Activated CD8-positive, alpha-beta memory T cell treated with anti-CD3 and anti-CD28 coated beads, Interleukin-2, amount 50 U/mL, for 1 hour (primary cell): Measurements from ENCODE around the gene AIRE.
"Not testable (repeated sequence)": the region's sequence is repeated elsewhere in the genome, so short reads cannot be mapped to it uniquely, and the experiment has no call there.

ENCODE experiments used
- DNase-seq: peaks from one replicate; pipeline ENCODE4 v3.0.0-alpha.2; 2020; ENCODE audit errors: extremely low read depth

AIRE gene

DNA sequence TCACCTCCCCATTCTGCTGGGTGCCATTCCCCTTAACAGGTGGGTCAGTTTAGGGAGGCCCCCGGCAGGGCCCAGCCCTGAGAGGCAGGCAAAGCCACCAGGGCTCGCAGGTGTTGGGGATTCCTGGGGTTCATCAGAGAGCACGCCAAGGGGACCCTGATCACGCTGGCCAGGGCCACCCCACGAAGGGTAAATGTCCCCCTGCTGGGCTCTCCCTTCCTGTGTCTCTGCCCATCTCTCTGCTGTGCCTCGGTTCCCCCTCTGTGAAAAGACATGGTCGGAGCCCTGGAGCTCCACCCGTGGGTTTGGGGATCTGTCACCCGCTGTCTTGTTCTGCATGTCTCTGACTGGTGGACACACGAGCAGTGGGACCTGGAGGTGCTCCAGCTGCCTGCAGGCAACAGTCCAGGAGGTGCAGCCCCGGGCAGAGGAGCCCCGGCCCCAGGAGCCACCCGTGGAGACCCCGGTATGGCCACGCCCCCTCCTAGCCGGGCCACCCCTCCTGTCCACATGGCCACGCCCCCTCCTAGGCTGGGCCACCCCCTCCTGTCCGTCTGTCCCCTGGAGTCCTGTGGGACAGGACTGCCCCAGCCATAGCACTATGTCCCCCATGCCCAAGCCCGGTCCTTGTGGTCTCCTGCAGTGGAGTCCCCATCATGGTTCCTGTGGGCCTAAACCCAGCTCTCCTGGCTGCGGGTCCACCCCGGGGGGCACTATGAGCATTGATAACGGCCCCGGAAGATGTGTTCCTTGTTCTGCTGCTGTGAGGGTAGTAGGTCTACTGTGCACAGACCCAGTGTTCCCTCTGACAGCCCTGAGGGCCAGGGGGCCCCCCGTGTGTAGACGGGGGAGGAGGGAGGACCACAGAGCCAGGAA lies 6.5 kb downstream of the AIRE start:
- no peak for DNase-seq

GRCh38 chr21:44292812-44293195 lies 7.1 kb downstream of the AIRE start:
- DNase-seq, result no peak

DNA sequence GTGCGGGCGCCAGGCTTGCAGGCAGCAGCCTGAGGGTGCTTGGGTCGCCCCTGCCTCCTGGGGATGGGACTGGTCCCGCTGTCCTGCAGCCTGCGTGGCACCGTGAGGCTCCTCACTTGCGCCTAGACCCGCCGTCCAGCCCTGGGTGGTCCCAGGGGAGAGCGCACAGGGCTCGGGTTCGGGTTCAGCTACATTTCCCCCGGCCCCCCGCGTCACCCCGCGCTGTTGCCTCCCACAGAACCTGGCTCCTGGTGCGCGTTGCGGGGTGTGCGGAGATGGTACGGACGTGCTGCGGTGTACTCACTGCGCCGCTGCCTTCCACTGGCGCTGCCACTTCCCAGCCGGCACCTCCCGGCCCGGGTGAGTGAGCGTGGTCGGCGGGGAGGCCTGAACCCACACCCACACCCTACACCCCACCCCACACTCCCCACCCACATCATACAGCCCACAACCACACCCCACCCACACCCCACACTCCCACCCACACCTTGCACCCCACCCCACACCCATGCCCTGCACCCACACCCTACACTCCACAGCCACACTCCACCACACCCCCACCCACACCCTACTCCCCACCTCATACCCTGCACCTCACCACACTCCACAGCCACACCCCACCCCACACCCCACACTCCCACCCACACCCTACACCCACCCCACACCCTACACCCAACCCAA lies 8.0 kb downstream of the AIRE start:
- DNase-seq, result peak; percentile 24

- DNase-seq, result no peak
Measured at GRCh38 chr21:44294391-44295162, 8.9 kb downstream of the AIRE start.

DNA sequence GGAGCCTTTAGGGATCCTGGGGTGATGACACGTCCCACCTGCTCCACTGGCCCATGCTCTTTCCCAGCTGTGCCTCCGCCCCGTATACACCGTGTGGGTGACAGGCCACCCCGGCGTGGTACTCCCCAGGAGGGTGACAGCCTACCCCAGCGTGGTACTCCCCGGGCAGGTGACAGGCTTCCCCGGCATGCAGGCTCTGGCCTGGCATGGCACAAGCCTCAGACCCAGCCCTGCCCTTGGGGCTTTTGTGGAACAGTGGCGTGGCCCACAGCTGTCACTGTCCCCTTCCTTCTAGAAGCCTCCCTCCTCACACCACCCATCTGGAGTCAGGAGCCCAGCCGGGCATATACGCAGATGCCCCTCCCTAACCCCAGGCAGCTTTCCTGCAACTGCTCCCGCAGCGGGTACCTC lies 9.5 kb downstream of the AIRE start:
- no peak for DNase-seq

DNA sequence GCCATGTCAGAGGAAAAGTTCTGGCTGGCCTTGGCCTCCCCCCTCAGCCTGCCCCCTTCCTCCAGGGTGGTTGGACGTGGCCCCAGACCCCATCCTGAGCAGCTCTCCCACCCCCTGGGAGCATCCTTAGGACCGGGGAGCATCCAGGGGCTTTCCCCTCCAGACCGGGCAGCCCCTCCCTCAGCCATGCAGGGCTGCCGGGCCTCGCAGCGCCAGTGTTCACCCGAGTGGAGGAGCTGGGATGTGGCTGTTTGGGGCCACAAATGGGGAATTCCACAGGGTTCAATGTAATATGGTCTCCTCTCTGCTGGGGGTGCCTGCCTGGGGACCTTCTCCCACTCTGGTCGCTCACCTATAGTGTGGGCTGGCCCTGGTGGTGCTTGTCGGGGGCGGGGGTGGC lies 10.0 kb downstream of the AIRE start:
- no peak for DNase-seq

GRCh38 chr21:44296103-44296519 lies 10.4 kb downstream of the AIRE start:
- DNase-seq, result no peak

- no peak for DNase-seq
Measured at GRCh38 chr21:44296916-44297315, 11.2 kb downstream of the AIRE start.

DNA sequence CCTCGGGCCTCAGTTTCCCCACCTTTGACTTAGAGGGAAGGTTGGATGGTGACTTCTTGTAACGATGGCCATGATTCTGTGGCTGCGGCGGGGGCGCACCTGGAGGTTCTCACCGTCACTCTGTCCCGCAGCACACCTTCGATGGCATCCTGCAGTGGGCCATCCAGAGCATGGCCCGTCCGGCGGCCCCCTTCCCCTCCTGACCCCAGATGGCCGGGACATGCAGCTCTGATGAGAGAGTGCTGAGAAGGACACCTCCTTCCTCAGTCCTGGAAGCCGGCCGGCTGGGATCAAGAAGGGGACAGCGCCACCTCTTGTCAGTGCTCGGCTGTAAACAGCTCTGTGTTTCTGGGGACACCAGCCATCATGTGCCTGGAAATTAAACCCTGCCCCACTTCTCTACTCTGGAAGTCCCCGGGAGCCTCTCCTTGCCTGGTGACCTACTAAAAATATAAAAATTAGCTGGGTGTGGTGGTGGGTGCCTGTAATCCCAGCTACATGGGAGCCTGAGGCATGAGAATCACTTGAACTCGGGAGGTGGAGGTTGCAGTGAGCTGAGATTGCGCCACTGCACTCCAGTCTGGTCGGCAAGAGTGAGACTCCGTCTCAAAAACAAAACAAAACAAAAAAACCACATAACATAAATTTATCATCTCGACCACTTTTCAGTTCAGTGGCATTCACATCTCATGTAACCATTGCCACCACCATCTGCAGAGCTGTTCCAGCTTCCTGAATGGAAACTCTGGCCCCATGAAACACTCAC lies 12.0 kb downstream of the AIRE start:
- peak; percentile 36 for DNase-seq

DNA sequence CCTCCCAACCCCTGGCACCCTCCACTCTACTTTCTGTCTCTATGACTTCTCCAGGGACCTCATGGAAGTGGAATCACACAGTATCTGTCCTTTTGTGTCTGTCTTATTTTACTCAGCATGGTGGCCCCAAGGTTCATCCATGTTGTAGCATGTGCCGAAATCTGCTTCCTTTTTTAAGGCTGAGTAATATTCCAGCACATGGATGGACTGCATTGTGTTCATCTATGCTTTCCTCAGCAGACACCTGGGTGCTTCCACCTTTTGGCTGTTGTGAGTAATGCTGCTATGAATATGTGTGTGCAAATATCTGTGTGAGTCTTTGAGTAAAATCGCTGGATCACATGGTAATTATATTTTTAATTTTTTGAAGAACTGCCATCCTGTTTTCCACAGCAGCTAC lies 12.6 kb downstream of the AIRE start:
- DNase-seq, result no peak

- no peak for DNase-seq
Measured at GRCh38 chr21:44299085-44299457, 13.4 kb downstream of the AIRE start.

- no peak for DNase-seq
Measured at GRCh38 chr21:44299458-44300261, 14.0 kb downstream of the AIRE start, which contains the start of gene PFKL. PFKL (plus strand) TSS chr21:44300053; CDS start chr21:44300106, 53 bp downstream.

DNA sequence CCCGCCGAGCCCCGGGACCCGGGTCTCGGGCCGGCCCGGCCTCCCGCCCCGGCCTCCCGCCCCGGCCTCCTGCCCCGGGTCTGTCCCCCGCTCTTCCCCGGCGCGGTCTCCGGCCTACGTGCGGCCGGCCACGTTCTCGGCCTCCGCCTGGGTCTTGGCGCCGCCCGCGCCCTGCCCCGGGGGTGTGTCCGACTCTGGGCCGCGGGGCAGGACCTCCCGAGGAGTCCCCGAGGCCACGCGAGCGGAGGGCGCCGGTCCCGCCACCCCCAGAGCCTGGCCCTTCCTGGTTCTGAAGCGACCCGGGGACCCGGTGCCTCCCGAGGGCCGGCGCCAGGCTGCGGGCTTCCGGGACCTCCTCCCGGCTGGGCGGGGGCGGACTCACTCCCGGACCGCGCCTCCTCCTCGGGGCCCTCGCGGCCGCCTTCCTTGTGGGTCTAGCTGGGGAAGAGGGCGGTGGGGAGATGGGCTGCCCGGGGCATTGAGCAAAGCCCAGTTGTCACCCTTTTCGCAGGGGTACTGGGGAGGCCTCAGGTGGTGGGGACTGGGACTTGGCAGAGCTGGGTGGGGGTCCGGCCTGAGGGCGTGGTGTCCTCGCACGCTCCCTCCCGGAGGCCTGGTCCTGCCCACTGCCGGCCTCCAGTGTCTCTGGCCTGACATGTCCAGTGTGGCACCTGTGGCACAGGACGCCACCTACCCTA lies 14.7 kb downstream of the AIRE start:
- DNase-seq, result no peak

GRCh38 chr21:44301141-44301540 lies 15.5 kb downstream of the AIRE start:
- no peak for DNase-seq

DNA sequence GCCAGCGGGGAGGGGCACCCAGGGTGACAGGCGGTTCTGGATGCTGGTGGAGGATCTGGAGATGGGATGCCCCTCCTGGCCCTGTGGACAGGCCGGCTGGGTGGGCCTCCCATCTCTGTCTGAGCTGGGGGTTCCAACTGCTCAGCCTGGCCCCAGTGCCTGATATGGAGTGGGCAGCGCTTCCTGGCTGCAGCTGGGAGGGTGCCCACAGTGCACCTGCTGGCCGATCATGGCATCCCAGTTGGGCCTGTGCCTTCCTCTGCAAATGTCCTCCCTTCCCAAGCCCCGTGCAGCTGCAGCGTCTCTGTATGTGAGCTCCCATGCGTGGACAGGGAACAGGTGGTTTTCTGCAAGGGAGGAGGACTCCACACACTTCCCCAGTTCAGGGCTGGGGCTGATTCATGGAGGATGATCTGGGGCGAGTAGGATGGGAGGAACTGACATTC lies 16.3 kb downstream of the AIRE start:
- DNase-seq, result no peak

GRCh38 chr21:44302573-44303401 lies 17.1 kb downstream of the AIRE start:
- DNase-seq, result not testable (repeated sequence)

GRCh38 chr21:44303490-44303981 lies 17.9 kb downstream of the AIRE start:
- DNase-seq, result no peak

- no peak for DNase-seq
Measured at GRCh38 chr21:44304011-44304616, 18.4 kb downstream of the AIRE start.

- no peak for DNase-seq
Measured at GRCh38 chr21:44304877-44305293, 19.2 kb downstream of the AIRE start.
